ENCODE measurements around the gene BEND5. TPM values are rescaled to one million over a fixed set of nuclear protein-coding genes. Genes with fewer than 3 reads are reported as not detected.

BEND5 gene
- total and polyA plus RNA-seq, 4 donors = 0.12 to 0.93 (median 0.19) TPM

DNA sequence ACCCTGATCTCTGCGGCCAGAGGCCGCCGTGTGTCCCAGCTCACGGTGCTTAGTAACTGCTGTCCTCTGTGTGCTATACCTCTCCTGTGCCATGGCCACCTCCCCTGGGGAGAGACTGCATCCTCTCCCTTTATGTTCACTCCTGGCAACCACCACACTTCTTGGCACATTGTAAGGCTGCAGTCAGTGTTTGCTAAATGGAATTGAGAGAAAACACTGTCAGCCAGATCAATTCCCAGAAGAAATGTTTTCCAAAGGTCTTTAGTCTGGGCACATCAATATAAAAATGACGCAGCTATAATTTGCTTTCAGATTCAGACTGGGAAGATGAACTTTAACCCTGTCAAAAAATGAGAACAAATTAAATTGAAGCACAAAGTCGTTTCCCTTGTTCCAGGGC is 96.8 kb downstream of the BEND5 start:
- Histone ChIP-seq H3K27me3 (ENCODE audit: control insufficient read depth in 4 of 4, insufficient read depth in 4 of 4, low read length in 3 of 4) (no peaks in the 10 kb centered on the region), H3K27ac (ENCODE audit: low read depth in 1 of 2, low read length in 2 of 2) (peak overlapping the region; percentile 69 to 85), H3K9ac (ENCODE audit: low read depth in 1 of 2, low read length in 2 of 2) (no peak overlapping the region), H3K4me1 (ENCODE audit: control insufficient read depth in 4 of 4, insufficient read depth in 4 of 4, low read length in 3 of 4) (peaks cover 29 to 47% (median 41%) of the 10 kb centered on the region in 4 donors), H3K36me3 (ENCODE audit: control insufficient read depth in 4 of 4, insufficient read depth in 3 of 4, low read depth in 1 of 4, low read length in 3 of 4) (no peaks in the 10 kb centered on the region), H3K4me3 (ENCODE audit: low read depth in 1 of 3, low read length in 3 of 3) (no peak overlapping the region), H3K9me3 (ENCODE audit: control insufficient read depth in 4 of 4, low read length in 3 of 4) (no peaks in the 10 kb centered on the region)
- 64% methylated on average over 6 of the region's 6 CpGs for WGBS
- no peak for DNase-seq (ENCODE audit: low spot score)
- TF ChIP-seq FOXA2 (IDR thresholded peaks at IDR 0.05) (no peak), FOXA1 (IDR thresholded peaks at IDR 0.05) (no peak), GABPA (IDR thresholded peaks at IDR 0.05 in 1 of 2, conservative IDR thresholded peaks at IDR 0.05 in 1 of 2) (no peak), HNF4A (conservative IDR thresholded peaks at IDR 0.05) (peak in 1 of 2 donors; percentile 62), RXRA (IDR thresholded peaks at IDR 0.05) (peak in 1 of 2 donors; percentile 40), NR2F2 (IDR thresholded peaks at IDR 0.05) (no peak)
- TF ChIP-seq, protein P1, sequence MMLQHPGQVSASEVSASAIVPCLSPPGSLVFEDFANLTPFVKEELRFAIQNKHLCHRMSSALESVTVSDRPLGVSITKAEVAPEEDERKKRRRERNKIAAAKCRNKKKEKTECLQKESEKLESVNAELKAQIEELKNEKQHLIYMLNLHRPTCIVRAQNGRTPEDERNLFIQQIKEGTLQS (IDR thresholded peaks at IDR 0.05) = no peak
- TF ChIP-seq, protein P2, sequence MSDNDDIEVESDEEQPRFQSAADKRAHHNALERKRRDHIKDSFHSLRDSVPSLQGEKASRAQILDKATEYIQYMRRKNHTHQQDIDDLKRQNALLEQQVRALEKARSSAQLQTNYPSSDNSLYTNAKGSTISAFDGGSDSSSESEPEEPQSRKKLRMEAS (IDR thresholded peaks at IDR 0.05) = no peak

DNA sequence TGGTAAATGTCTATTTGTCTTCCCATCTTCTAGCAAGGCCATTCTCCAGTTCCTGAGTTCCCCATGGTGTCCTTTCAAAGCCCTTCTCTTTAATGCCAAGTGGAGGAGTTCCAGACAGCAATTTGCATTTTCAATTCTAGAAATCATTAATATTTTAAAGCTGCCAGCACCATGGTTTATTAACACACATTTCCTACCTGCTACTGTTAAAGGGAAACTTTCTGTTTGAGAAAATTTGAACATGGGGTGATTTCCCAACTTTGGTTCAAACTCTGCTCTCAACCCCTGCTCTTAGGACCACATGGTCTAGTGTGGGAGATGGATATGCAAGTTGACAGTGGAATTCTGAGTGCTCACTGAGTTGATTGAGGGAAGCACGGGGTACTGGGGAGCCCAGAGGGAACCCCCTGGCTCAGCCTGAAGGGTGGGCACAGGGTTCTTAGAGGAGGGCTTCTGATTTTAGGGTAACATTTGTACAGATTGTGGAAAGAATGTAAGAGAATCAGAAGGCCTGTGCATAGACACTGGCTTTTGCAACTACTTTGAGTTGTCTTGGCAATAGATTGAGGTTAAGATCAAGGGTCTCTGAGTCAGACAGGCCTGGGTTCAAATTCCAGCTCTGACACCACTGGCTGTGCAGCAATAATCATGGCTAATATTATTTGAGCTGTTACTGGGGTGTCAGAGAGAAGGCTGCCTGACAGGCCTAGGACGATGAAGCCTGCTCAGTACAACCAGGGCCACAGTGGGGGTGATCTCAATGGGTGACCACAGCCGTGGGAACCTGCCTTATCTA is 97.8 kb downstream of the BEND5 start:
- DNase-seq (ENCODE audit: low spot score) = no peak
- no peak overlapping the region for H3K4me3 ChIP-seq (ENCODE audit: low read depth in 1 of 3, low read length in 3 of 3)
- 80% methylated on average over 3 of the region's 3 CpGs for WGBS
- H3K9ac ChIP-seq (ENCODE audit: low read depth in 1 of 2, low read length in 2 of 2) = no peak overlapping the region
- TF ChIP-seq RXRA (IDR thresholded peaks at IDR 0.05) = peak in 1 of 2 donors; percentile 68
- TF ChIP-seq HNF4A (conservative IDR thresholded peaks at IDR 0.05) = peak in 1 of 2 donors; percentile 59
- TF ChIP-seq FOXA2 (IDR thresholded peaks at IDR 0.05) = no peak
- TF ChIP-seq, protein P1 (IDR thresholded peaks at IDR 0.05) = no peak
- TF ChIP-seq, protein P2 (IDR thresholded peaks at IDR 0.05) = peak; percentile 43
- TF ChIP-seq, protein P3, sequence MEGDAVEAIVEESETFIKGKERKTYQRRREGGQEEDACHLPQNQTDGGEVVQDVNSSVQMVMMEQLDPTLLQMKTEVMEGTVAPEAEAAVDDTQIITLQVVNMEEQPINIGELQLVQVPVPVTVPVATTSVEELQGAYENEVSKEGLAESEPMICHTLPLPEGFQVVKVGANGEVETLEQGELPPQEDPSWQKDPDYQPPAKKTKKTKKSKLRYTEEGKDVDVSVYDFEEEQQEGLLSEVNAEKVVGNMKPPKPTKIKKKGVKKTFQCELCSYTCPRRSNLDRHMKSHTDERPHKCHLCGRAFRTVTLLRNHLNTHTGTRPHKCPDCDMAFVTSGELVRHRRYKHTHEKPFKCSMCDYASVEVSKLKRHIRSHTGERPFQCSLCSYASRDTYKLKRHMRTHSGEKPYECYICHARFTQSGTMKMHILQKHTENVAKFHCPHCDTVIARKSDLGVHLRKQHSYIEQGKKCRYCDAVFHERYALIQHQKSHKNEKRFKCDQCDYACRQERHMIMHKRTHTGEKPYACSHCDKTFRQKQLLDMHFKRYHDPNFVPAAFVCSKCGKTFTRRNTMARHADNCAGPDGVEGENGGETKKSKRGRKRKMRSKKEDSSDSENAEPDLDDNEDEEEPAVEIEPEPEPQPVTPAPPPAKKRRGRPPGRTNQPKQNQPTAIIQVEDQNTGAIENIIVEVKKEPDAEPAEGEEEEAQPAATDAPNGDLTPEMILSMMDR (IDR thresholded peaks at IDR 0.05; ENCODE audit: low read depth, low read length, missing input control) = no peak
- TF ChIP-seq, protein P4, sequence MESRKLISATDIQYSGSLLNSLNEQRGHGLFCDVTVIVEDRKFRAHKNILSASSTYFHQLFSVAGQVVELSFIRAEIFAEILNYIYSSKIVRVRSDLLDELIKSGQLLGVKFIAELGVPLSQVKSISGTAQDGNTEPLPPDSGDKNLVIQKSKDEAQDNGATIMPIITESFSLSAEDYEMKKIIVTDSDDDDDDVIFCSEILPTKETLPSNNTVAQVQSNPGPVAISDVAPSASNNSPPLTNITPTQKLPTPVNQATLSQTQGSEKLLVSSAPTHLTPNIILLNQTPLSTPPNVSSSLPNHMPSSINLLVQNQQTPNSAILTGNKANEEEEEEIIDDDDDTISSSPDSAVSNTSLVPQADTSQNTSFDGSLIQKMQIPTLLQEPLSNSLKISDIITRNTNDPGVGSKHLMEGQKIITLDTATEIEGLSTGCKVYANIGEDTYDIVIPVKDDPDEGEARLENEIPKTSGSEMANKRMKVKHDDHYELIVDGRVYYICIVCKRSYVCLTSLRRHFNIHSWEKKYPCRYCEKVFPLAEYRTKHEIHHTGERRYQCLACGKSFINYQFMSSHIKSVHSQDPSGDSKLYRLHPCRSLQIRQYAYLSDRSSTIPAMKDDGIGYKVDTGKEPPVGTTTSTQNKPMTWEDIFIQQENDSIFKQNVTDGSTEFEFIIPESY (IDR thresholded peaks at IDR 0.05) = no peak
- no peak for TF ChIP-seq NR2F2 (IDR thresholded peaks at IDR 0.05)
- no peak for TF ChIP-seq FOXA1 (IDR thresholded peaks at IDR 0.05)
- no peak for TF ChIP-seq GABPA (IDR thresholded peaks at IDR 0.05 in 1 of 2, conservative IDR thresholded peaks at IDR 0.05 in 1 of 2)
- TF ChIP-seq JUND (IDR thresholded peaks at IDR 0.05) = no peak
- H3K4me1 ChIP-seq (ENCODE audit: control insufficient read depth in 4 of 4, insufficient read depth in 4 of 4, low read length in 3 of 4) = peaks cover 29 to 47% (median 41%) of the 10 kb centered on the region in 4 donors
- no peaks in the 10 kb centered on the region for H3K9me3 ChIP-seq (ENCODE audit: control insufficient read depth in 4 of 4, low read length in 3 of 4)
- H3K36me3 ChIP-seq (ENCODE audit: control insufficient read depth in 4 of 4, insufficient read depth in 3 of 4, low read depth in 1 of 4, low read length in 3 of 4) = no peaks in the 10 kb centered on the region
- peak overlapping the region; percentile 52 to 85 for H3K27ac ChIP-seq (ENCODE audit: low read depth in 1 of 2, low read length in 2 of 2)
- no peaks in the 10 kb centered on the region for H3K27me3 ChIP-seq (ENCODE audit: control insufficient read depth in 4 of 4, insufficient read depth in 4 of 4, low read length in 3 of 4)
